K562 (cell line): Measurements from ENCODE around the gene IZUMO4. TPM values are rescaled to one million over a fixed set of nuclear protein-coding genes. Genes with fewer than 3 reads are reported as not detected.
A peak's percentile ranks its signal among the peaks of the same experiment; 100 is the strongest.

Source experiments
- FOSL1 ChIP-seq: fragments of 200-800 bp; sonication (Bioruptor generic); conservative IDR thresholded peaks from 2 replicates; pipeline ENCODE4 v1.6.1; 2016; ENCODE audit warnings: missing genetic modification characterization, missing compliant biosample characterization
- GTF2B ChIP-seq: IDR thresholded peaks from 2 replicates; pipeline ENCODE4 v1.6.1; 2011; ENCODE audit not compliant: insufficient read length; ENCODE audit errors: extremely low read depth
- GTF2E2 ChIP-seq: fragments of 200-800 bp; sonication (Bioruptor generic); IDR thresholded peaks from 2 replicates; pipeline ENCODE4 v1.6.1; 2016; ENCODE audit warnings: missing genetic modification characterization, missing compliant biosample characterization
- HDAC2 ChIP-seq: fragments of 450-650 bp; IDR thresholded peaks from 2 replicates; pipeline ENCODE4 v1.6.1; 2016; ENCODE audit warnings: mild to moderate bottlenecking
- HDAC6 ChIP-seq: IDR thresholded peaks from 2 replicates; pipeline ENCODE4 v1.6.1; 2012; ENCODE audit warnings: low read depth, mild to moderate bottlenecking, control low read depth, inconsistent platforms, low read length, moderate library complexity
- HNRNPUL1 ChIP-seq: fragments of 200-400 bp; formaldehyde crosslinking; IDR thresholded peaks from 2 replicates; pipeline ENCODE4 v1.6.1; 2017; ENCODE audit warnings: low read length
- IFI16 ChIP-seq: fragments of 250-450 bp; sonication (Bioruptor Pico); IDR thresholded peaks from 2 replicates; pipeline ENCODE4 v2.1.2; 2022; ENCODE audit warnings: mild to moderate bottlenecking, inconsistent platforms
- NR3C1 ChIP-seq: sonication (generic); formaldehyde crosslinking; IDR thresholded peaks from 2 replicates; pipeline ENCODE4 v1.8.1; 2022; ENCODE audit warnings: missing genetic modification reagents
- RERE ChIP-seq: sonication (generic); formaldehyde crosslinking; IDR thresholded peaks from 2 replicates; pipeline ENCODE4 v1.8.0; 2023; ENCODE audit warnings: missing genetic modification reagents, mild to moderate bottlenecking, borderline replicate concordance
- RFX1 ChIP-seq: fragments of 450-650 bp; IDR thresholded peaks from 2 replicates; pipeline ENCODE4 v1.6.1; 2016; ENCODE audit warnings: mild to moderate bottlenecking, moderate library complexity
- SUPT5H ChIP-seq: fragments of 450-650 bp; IDR thresholded peaks from 2 replicates; pipeline ENCODE4 v1.6.1; 2016
- ZNF282 ChIP-seq: sonication (generic); formaldehyde crosslinking; IDR thresholded peaks from 2 replicates; pipeline ENCODE4 v1.8.1; 2023; ENCODE audit warnings: missing genetic modification reagents
- ZNF407 ChIP-seq: fragments of 450-650 bp; IDR thresholded peaks from 2 replicates; pipeline ENCODE4 v1.6.1; 2016; ENCODE audit warnings: low read depth
- ZNF511 ChIP-seq: sonication (generic); formaldehyde crosslinking; IDR thresholded peaks from 2 replicates; pipeline ENCODE4 v1.8.0; 2022; ENCODE audit warnings: mild to moderate bottlenecking, missing genetic modification reagents
- polyA plus RNA-seq, 8 experiments: library from polyadenylated mRNA; depleted of rRNA in 4 of 8; stranded (reverse) in 5 of 8; unstranded in 3 of 8; fragments of >200 nt; fragmentation: Nextera tagmentation in 2 of 8; fragmentation: Illumina TruSeq in 1 of 8; extraction: Ambion mirVana in 2 of 8; extraction: Trizol in 1 of 8; gene quantifications; 2 replicates each; pipeline versions ENCODE4 v1.2.1 to v1.2.3, GENCODE V29; 2011 to 2014; ENCODE audit warnings: inconsistent platforms in 1 of 8, missing spikeins in 1 of 8
- total RNA-seq, 7 experiments: library from RNA; depleted of rRNA in 6 of 7; stranded (reverse); fragments of >200 nt in 6 of 7; fragmentation: Illumina TruSeq in 2 of 7; extraction: Trizol in 2 of 7; gene quantifications; 2 replicates each; pipeline versions ENCODE4 v1.2.1 to v1.2.3, GENCODE V29; 2011 to 2021; ENCODE audit warnings: low replicate concordance in 1 of 7

The IZUMO4 gene
- total and polyA plus RNA-seq, 9 of the 15 experiments (the other 6 are each of a cell fraction or from before 2014, with no cell fraction given) = 0.07 to 3.9 (median 1.2) TPM

GRCh38 chr19:2049741-2050348 is 46.9 kb upstream of the IZUMO4 start (continued):
- TF ChIP-seq RERE (CRISPR knock-in tag) (no peak), HNRNPUL1 (no peak), ZNF407 (no peak), GTF2E2 (tag) (no peak), NR3C1 (CRISPR knock-in tag) (no peak), FOSL1 (no peak), HDAC2 (no peak), ZNF282 (CRISPR knock-in tag) (0 out of 2 replicates have a peak, but pooled peaks have one; percentile 61), ZNF511 (0 out of 2 replicates have a peak, but pooled peaks have one; percentile 22), GTF2B (no peak), SUPT5H (0 out of 2 replicates have a peak, but pooled peaks have one; percentile 22), HDAC6 (no peak), IFI16 (no peak), RFX1 (no peak)
